CD4-positive, alpha-beta T cell treated with Interferon alpha-2 for 1 hour (primary cell): ENCODE measurements around the gene PHOX2B.

Experiments
- DNase-seq, 2 donors: peaks; one replicate each; pipeline ENCODE4 v3.0.0-alpha.2; 2020 to 2022

PHOX2B gene

GRCh38 chr4:41709844-41710481 is 38.6 kb downstream of the PHOX2B start:
- DNase-seq, result no peak

DNA sequence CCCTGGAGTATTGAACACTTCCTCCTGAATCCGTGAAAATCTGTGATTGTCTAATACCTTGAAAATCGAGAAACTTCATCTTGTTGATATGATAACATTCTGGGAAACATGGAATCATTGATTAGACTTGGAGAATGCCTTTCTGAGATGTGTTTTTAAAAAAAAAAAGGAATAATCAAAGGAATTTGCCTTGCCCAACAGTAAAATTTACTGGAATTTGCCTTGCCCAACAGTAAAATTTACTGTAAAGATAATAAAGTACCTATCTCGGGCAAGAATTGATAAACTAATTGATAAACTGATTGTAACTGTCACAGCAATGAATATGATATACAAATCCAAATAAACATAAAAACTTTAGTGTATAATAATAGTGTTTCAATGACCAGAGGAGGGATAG is 44.7 kb downstream of the PHOX2B start:
- DNase-seq, result no peak

DNA sequence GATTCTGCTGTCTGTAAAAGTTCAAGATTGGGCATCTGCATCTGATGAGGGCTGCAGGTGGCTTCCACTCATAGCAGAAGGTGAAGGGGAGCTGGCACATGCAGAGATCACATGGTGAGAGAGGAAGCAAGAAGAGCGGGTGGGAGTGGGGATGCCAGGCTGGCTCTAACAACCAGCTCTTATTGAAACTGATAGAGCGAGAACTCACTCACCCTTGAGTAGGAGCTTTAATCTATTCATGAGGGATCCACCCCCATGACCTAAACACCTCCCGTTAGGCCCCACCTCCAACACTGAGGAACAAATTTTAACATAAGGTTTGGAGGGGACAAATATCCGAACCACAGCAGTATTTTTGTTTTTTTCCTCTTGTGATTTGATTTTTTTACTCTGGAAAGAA is 45.8 kb downstream of the PHOX2B start:
- no peak for DNase-seq

DNA sequence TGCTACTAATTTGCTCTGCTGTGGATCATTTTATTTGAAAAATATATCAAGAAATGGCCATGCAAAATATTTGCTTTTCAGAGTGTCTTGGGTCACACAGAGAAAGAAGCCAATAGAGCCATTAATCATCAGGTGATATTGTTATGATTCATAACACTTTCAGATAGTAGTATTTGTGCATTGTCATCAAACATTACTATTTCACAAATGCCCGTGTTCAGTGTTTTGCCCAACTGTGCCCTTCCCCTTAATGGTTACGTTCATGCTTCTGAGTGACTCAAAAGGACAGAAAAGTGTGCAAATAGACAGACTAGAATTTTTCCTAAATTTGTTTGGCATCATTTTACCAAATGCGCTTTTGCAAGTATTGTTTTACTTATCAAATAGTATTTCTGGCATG is 46.5 kb downstream of the PHOX2B start:
- DNase-seq, result no peak

DNA sequence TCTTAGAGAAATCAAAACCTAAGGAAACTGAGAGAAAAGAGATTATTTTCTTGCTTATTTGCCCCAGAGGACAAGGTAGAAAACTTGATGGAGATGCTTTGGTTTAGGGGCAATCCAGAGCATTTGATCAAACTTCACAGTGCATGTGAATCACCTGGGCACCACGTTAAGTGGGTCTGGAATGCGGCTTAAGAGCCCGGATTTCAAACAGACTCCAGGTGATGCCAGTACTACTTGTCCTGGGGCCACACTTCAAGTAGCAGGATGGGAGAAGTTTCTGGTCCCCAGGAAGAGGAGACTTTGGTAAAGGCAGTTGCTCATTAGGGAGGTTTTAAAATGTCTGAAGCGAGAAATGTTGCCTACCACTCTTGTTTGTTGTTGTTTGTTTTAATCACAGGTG is 51.8 kb downstream of the PHOX2B start:
- DNase-seq, result no peak

GRCh38 chr4:41696131-41696530 is 52.4 kb downstream of the PHOX2B start:
- no peak for DNase-seq
